ENCODE measurements around the gene GRM8.

Gene GRM8

DNA sequence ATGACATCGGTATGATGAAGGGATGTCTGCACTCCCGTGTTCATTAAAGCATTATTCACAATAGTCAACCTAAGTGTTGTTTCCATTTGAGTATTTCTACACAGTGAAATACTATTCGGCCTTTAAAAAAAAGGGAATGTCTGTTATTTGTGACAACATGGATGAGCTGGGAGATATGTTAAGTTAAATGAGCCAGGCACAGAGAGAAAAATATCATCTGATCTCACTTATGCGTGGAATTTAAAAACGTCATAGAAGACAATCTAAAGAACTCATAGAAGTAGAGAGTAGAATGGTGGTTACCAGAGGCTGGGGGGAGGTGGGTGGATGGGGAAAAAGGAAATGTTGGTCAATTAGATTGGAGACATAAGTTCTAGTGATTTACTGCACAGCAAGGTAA lies 753.3 kb downstream of the GRM8 start:
- no peak for TF ChIP-seq CTCF (conservative IDR thresholded peaks at IDR 0.05; ENCODE audit: control insufficient read depth, insufficient read depth, low read depth, low read length)
- no peak for DNase-seq (ENCODE audit: low read depth)
- no peak overlapping the region for H3K4me3 ChIP-seq (ENCODE audit: control insufficient read depth, low read depth, low read length)

DNA sequence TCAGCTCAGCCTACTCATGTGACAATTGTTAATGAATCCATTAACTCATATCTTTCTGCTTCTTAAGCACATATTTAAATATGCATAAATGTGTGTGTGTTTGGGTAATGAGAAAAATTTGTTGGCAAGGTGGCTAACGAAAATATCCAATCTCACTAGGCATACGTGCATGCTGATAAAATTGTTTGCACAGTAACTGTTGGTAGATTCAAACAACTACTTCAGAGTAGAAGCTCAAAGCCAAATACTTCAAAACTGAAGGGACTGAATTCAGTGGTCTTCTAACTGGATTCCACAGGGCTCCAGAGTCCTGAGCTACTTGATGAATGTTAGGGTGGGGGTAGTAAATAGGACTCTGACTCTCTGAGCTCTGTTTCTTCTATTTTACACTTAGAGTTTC lies 757.0 kb downstream of the GRM8 start:
- no peak for DNase-seq (ENCODE audit: low read depth)
- no peak for TF ChIP-seq CTCF (conservative IDR thresholded peaks at IDR 0.05; ENCODE audit: control insufficient read depth, insufficient read depth, low read depth, low read length)
- H3K4me3 ChIP-seq (ENCODE audit: control insufficient read depth, low read depth, low read length) = no peak overlapping the region

DNA sequence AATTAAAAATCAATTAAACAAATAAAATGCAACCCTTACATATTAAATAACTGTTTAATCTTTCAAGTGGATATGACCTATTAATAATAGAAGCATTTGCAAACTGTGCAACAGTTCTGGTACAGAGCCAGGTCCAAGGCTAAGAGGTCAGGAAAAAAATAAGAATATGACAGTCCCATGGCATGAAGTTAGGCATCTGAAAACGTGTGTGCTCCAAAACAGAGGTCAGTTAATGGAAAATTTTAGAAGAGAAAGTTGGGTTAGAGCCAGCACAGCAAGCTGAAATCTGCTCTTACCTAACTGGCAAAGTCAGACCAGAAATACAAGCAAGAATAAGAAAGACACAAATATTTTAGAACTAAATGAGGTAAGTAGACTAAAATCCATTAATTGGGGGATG lies 757.7 kb downstream of the GRM8 start:
- DNase-seq (ENCODE audit: low read depth) = no peak
- no peak for TF ChIP-seq CTCF (conservative IDR thresholded peaks at IDR 0.05; ENCODE audit: control insufficient read depth, insufficient read depth, low read depth, low read length)
- H3K4me3 ChIP-seq (ENCODE audit: control insufficient read depth, low read depth, low read length) = no peak overlapping the region

DNA sequence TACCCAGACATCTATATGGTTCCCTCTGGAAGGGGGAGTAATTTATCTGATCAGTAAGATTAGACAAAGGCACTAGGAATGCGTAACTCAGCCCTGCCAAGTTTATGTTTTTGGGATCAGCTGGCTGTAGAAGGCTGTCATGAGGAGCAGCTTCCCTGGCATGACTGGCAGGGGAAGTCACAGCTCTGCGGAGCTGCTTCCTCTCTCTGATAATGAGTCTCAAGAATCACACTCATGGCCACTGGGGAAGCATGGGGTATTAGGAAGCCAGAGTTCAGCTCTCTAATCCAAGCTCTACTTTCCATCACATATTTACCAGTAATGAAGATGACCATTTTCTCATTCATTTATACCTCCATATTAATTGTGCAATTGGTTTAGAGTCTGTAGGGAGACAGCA lies 758.9 kb downstream of the GRM8 start:
- no peak for DNase-seq (ENCODE audit: low read depth)
- no peak overlapping the region for H3K4me3 ChIP-seq (ENCODE audit: control insufficient read depth, low read depth, low read length)
- no peak for TF ChIP-seq CTCF (conservative IDR thresholded peaks at IDR 0.05; ENCODE audit: control insufficient read depth, insufficient read depth, low read depth, low read length)

- no peak for DNase-seq (ENCODE audit: low read depth)
- H3K4me3 ChIP-seq (ENCODE audit: control insufficient read depth, low read depth, low read length) = no peak overlapping the region
- no peak for TF ChIP-seq CTCF (conservative IDR thresholded peaks at IDR 0.05; ENCODE audit: control insufficient read depth, insufficient read depth, low read depth, low read length)
Measured at GRCh38 chr7:126489874-126490273, 762.9 kb downstream of the GRM8 start.

DNA sequence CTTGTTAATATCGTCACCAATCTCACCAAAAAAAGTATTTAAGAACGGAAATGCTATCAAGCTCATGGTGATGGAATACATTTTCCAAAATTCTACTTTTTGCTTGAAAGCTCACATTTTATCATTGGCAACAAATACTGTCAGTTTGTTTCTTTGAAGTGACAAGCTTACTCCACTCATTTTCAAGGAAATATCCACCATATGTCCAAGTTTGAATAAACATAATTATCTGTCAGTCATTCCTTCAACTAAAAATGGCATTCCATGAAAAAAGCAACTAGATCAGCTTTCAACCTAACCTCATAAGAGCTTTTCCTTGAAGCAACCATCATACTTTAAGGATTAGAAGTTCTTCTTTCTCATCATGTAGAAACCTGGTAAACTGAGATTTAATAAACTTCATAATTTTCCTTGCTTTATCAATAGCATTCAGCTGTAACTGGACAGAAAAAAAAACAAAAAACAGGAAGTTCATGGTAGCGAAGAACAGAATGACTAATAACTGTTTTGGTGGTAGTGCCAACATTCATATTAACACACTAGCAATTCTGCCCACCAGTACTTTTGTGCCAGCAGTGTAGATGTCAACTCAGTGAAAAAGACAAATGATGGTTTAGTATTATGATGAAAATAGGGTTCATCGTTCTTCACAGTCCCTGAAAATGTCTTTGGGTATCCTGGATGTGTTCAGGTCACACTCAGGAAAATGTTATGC lies 764.9 kb downstream of the GRM8 start:
- H3K4me3 ChIP-seq (ENCODE audit: control insufficient read depth, low read depth, low read length) = no peak overlapping the region
- no peak for TF ChIP-seq CTCF (conservative IDR thresholded peaks at IDR 0.05; ENCODE audit: control insufficient read depth, insufficient read depth, low read depth, low read length)
- DNase-seq (ENCODE audit: low read depth) = no peak

- no peak for DNase-seq (ENCODE audit: low read depth)
- H3K4me3 ChIP-seq (ENCODE audit: control insufficient read depth, low read depth, low read length) = no peak overlapping the region
- no peak for TF ChIP-seq CTCF (conservative IDR thresholded peaks at IDR 0.05; ENCODE audit: control insufficient read depth, insufficient read depth, low read depth, low read length)
Measured at GRCh38 chr7:126486806-126487205, 765.9 kb downstream of the GRM8 start.
